K562 (cell line): Measurements from ENCODE around the gene ZMYM2. TPM values are rescaled to one million over a fixed set of nuclear protein-coding genes. Genes with fewer than 3 reads are reported as not detected.

Experiments used
- ATAC-seq: fragments of 200-7000 bp; cut with Tn5 transposase; 3 replicates; pipeline ENCODE4 v1.9.1; 2020; ENCODE audit warnings: moderate library complexity
- BruUV-seq: library from RNA; stranded (reverse); fragments of 400-500 nt; replicated peaks from 2 replicates; lab custom pipeline; 2021; lab: Mats Ljungman, UMichigan
- CTCF ChIA-PET: fragments of 300-600 bp; formaldehyde crosslinking; extraction: SDS; loops from one replicate; lab custom pipeline; 2021; ENCODE audit warnings: low intra/inter-chr PET ratio; lab: Yijun Ruan, JAX
- POLR2A ChIA-PET: fragments of 300-600, 350-650 bp; sonication (Branson Sonifier 250); formaldehyde crosslinking; extraction: SDS; loops from one replicate; lab custom pipeline; 2021; ENCODE audit warnings: antibody characterized with exemption, inconsistent platforms; lab: Yijun Ruan, JAX
- DNase-seq, 4 experiments: peaks; one replicate each; pipeline versions ENCODE4 v3.0.0 to v3.0.0-alpha.2; 2011 to 2018; ENCODE audit warnings: low spot score in 3 of 4, mixed read lengths in 3 of 4; ENCODE audit errors: extremely low read depth in 1 of 4
- FAIRE-seq: peaks from 2 replicates; lab custom pipeline; 2011; peaks lifted over from hg19 to GRCh38; lab: Jason Lieb, UNC
- H2AFZ ChIP-seq: 2 replicates; pipeline ENCODE4 v1.6.0; 2011; ENCODE audit warnings: low read depth, low read length, control low read depth, inconsistent platforms
- H3K27ac ChIP-seq: fragments of 200-600 bp; 3 replicates; pipeline ENCODE4 v1.8.0; 2011; ENCODE audit warnings: low read depth, mild to moderate bottlenecking, control low read depth, inconsistent platforms, low read length, moderate library complexity, mixed read lengths; ENCODE audit errors: extremely low read depth
- H3K27me3 ChIP-seq, 2 experiments: fragments of 300-600 bp in 1 of 2; 2 replicates in 1 of 2; 3 replicates in 1 of 2; pipeline versions ENCODE4 v1.6.0 to v1.8.0; 2011; ENCODE audit warnings: inconsistent platforms in 2 of 2, low read length in 2 of 2, mild to moderate bottlenecking in 1 of 2, mixed read lengths in 1 of 2, moderate library complexity in 1 of 2; ENCODE audit not compliant: control insufficient read depth in 2 of 2, insufficient read depth in 2 of 2
- H3K36me3 ChIP-seq: fragments of 300-600 bp; 3 replicates; pipeline ENCODE4 v1.8.0; 2011; ENCODE audit warnings: mild to moderate bottlenecking, low read length, inconsistent platforms; ENCODE audit not compliant: control insufficient read depth, insufficient read depth
- H3K4me1 ChIP-seq, 2 experiments: fragments of 200-600 bp in 1 of 2; replicated peaks in 1 of 2; 2 replicates in 1 of 2; 3 replicates in 1 of 2; pipeline versions ENCODE4 v1.5.1 to v1.8.0; 2011; ENCODE audit warnings: inconsistent platforms in 2 of 2, low read length in 2 of 2, mild to moderate bottlenecking in 1 of 2, mixed read lengths in 1 of 2, moderate library complexity in 1 of 2; ENCODE audit not compliant: control insufficient read depth in 2 of 2, insufficient read depth in 2 of 2
- H3K4me2 ChIP-seq: 2 replicates; pipeline ENCODE4 v1.6.1; 2011; ENCODE audit warnings: low read length, control low read depth, inconsistent platforms, mixed read lengths; ENCODE audit not compliant: insufficient read depth
- H3K4me3 ChIP-seq: fragments of 200-600 bp; sonication (generic), shearing (Covaris generic); 2 replicates; pipeline ENCODE4 v1.5.1; 2016; ENCODE audit warnings: control low read depth, inconsistent platforms
- H3K79me2 ChIP-seq: fragments of 200-600 bp; 3 replicates; pipeline ENCODE4 v1.8.0; 2011; ENCODE audit warnings: low read length, inconsistent platforms; ENCODE audit not compliant: control insufficient read depth, insufficient read depth
- H3K9ac ChIP-seq, 2 experiments: 2 replicates each; pipeline versions ENCODE4 v1.6.0 to v1.6.1; 2011; ENCODE audit warnings: low read depth in 2 of 2, low read length in 2 of 2, control low read depth in 1 of 2, inconsistent platforms in 1 of 2, mild to moderate bottlenecking in 1 of 2, mixed read lengths in 1 of 2; ENCODE audit not compliant: insufficient read depth in 1 of 2
- H3K9me1 ChIP-seq: one replicate; pipeline ENCODE4 v1.6.0; 2011; ENCODE audit warnings: inconsistent platforms, mild to moderate bottlenecking, low read length, moderate library complexity; ENCODE audit not compliant: control insufficient read depth, insufficient read depth
- H3K9me3 ChIP-seq: replicated peaks from 2 replicates; pipeline ENCODE4 v1.5.1; 2011; ENCODE audit warnings: low read depth, low read length, inconsistent platforms; ENCODE audit not compliant: control insufficient read depth, insufficient read depth
- H4K20me1 ChIP-seq: replicated peaks from 2 replicates; pipeline ENCODE4 v1.6.1; 2011; ENCODE audit warnings: low read length, inconsistent platforms, mixed read lengths; ENCODE audit not compliant: control insufficient read depth, insufficient read depth
- ADNP ChIP-seq: fragments of 200-800 bp; sonication (Bioruptor generic); IDR thresholded peaks from 2 replicates; pipeline ENCODE4 v1.6.1; 2016; ENCODE audit warnings: missing genetic modification characterization, missing compliant biosample characterization
- EP400 ChIP-seq: fragments of 450-650 bp; IDR thresholded peaks from 2 replicates; pipeline ENCODE4 v1.6.1; 2017; ENCODE audit warnings: antibody characterized with exemption, mild to moderate bottlenecking, moderate library complexity
- MEF2D ChIP-seq: conservative IDR thresholded peaks from 2 replicates; pipeline ENCODE4 v1.6.1; 2016; ENCODE audit warnings: low read depth, missing genetic modification characterization, missing compliant biosample characterization
- TCF7 ChIP-seq: sonication (generic); IDR thresholded peaks from 2 replicates; pipeline ENCODE4 v1.6.1; 2016; ENCODE audit warnings: antibody characterized with exemption, borderline replicate concordance
- TOE1 ChIP-seq, 2 experiments: fragments of 450-650 bp in 1 of 2; sonication (generic) in 1 of 2; formaldehyde crosslinking in 1 of 2; IDR thresholded peaks; 2 replicates each; pipeline versions ENCODE4 v1.7.1 to v1.8.0; 2016 to 2022; ENCODE audit warnings: borderline replicate concordance in 2 of 2, mild to moderate bottlenecking in 2 of 2, antibody characterized with exemption in 1 of 2, inconsistent platforms in 1 of 2, low read depth in 1 of 2, missing genetic modification reagents in 1 of 2, moderate library complexity in 1 of 2
- ZNF23 ChIP-seq: fragments of 250-450 bp; sonication (Bioruptor Pico); IDR thresholded peaks from 2 replicates; pipeline ENCODE4 v1.4.0; 2020; ENCODE audit warnings: mild to moderate bottlenecking
- ZNF589 ChIP-seq: fragments of 200-800 bp; sonication (Bioruptor generic); IDR thresholded peaks from 2 replicates; pipeline ENCODE4 v1.6.1; 2016; ENCODE audit warnings: low read depth, missing genetic modification characterization, missing compliant biosample characterization
- WGBS: fragments of 100-300 bp; shearing (Covaris generic); methylation state at CpG from one replicate; pipeline ENCODE4 v1.1.6; 2016; ENCODE audit warnings: low coverage, mixed read lengths; ENCODE audit not compliant: insufficient coverage; ENCODE audit errors: missing lambda C conversion rate; 5-methylcytosine and 5-hydroxymethylcytosine counted together
- in situ Hi-C: fragments of 300-500 bp; cut with MboI; formaldehyde crosslinking; loops from 4 replicates; pipeline ENCODE4 v1.15.0; 2018; ENCODE audit warnings: inconsistent platforms, mixed read lengths
- intact Hi-C: fragments of 100-400 bp; cut with micrococcal nuclease; formaldehyde crosslinking; loops from 2 replicates; pipeline ENCODE4 v1.14.2; 2022
- polyA plus RNA-seq, 8 experiments: library from polyadenylated mRNA; depleted of rRNA in 4 of 8; stranded (reverse) in 5 of 8; unstranded in 3 of 8; fragments of >200 nt; fragmentation: Nextera tagmentation in 2 of 8; fragmentation: Illumina TruSeq in 1 of 8; extraction: Ambion mirVana in 2 of 8; extraction: Trizol in 1 of 8; gene quantifications; 2 replicates each; pipeline versions ENCODE4 v1.2.1 to v1.2.3, GENCODE V29; 2011 to 2014; ENCODE audit warnings: inconsistent platforms in 1 of 8, missing spikeins in 1 of 8
- total RNA-seq, 7 experiments: library from RNA; depleted of rRNA in 6 of 7; stranded (reverse); fragments of >200 nt in 6 of 7; fragmentation: Illumina TruSeq in 2 of 7; extraction: Trizol in 2 of 7; gene quantifications; 2 replicates each; pipeline versions ENCODE4 v1.2.1 to v1.2.3, GENCODE V29; 2011 to 2021; ENCODE audit warnings: low replicate concordance in 1 of 7
- TF ChIP-seq, protein P1 (sequence below): fragments of 450-650 bp; IDR thresholded peaks from 2 replicates; pipeline ENCODE4 v1.6.1; 2017; ENCODE audit warnings: antibody characterized with exemption
- TF ChIP-seq, protein P2 (sequence below): fragments of 450-650 bp; IDR thresholded peaks from 2 replicates; pipeline ENCODE4 v1.6.1; 2017; ENCODE audit warnings: mild to moderate bottlenecking, moderate library complexity
- TF ChIP-seq, protein P3 (sequence below), 3 experiments: fragments of 200-800 bp in 1 of 3; sonication (Bioruptor generic) in 1 of 3; sonication (generic) in 1 of 3; formaldehyde crosslinking in 1 of 3; IDR thresholded peaks; 2 replicates each; pipeline versions ENCODE4 v1.6.1 to v1.8.0; 2016 to 2022; ENCODE audit warnings: mild to moderate bottlenecking in 2 of 3, missing compliant biosample characterization in 2 of 3, missing genetic modification characterization in 2 of 3, missing genetic modification reagents in 1 of 3

ZMYM2 gene
- total and polyA plus RNA-seq, 9 of the 15 experiments (the other 6 are each of a cell fraction or from before 2014, with no cell fraction given), result 5.0 to 48.8 (median 26.8) TPM

DNA sequence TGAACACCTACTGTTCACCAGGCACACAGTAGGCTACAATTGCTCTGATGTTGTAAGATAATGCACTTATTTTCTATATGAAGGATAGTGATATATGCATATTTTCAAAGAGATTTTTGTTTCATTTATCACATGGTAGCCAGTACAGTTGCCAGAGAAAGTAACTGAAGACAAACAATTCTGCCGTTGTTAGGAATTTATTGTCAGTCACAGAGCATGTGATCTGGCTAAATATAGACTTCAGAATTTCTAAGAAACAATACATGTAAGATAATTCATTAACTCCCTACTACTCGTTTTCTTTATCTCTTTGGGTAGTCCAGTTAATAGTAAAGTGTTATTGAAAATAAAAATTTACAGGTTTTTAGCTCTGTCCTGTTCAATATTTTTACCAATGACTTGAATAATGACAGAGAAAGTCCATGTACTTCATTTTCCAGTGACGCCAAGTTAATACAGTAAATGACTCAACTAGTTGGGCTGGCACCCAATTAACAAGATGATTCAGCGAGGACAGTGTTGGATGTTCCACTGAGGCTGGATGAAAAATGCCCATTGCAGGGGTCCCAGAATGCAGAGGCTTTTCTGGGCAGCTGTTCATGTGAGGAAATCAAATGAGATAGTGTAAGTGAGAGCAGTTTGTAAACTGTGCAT is 166.7 kb downstream of the ZMYM2 start:
- H3K27ac ChIP-seq, result no peak overlapping the region
- H3K9me1 ChIP-seq, result no peaks in the 10 kb centered on the region
- H3K9me3 ChIP-seq, result no peaks in the 10 kb centered on the region
- H3K27me3 ChIP-seq, result no peaks in the 10 kb centered on the region
- 0% methylated on average over 4 of the region's 4 CpGs for WGBS
- in situ Hi-C loops, result no loop called here
- no peaks in the 10 kb centered on the region for H3K79me2 ChIP-seq
- no peak overlapping the region for H3K9ac ChIP-seq
- peaks cover 0 to 4% of the 10 kb centered on the region in 2 experiments; a peak in 1 of 5 replicates for H3K4me1 ChIP-seq
- BruUV-seq, result no TSS peak
- no peaks in the 10 kb centered on the region for H4K20me1 ChIP-seq
- ATAC-seq, result no peak
- no peak overlapping the region for H3K4me2 ChIP-seq
- no peaks in the 10 kb centered on the region for H3K36me3 ChIP-seq
- ChIA-PET CTCF (no interaction called here), POLR2A (no interaction called here)
- no peak overlapping the region for H2AFZ ChIP-seq
- H3K4me3 ChIP-seq, result no peak overlapping the region
- no peak for DNase-seq
- no peak for FAIRE-seq
- intact Hi-C loops, result no loop called here
- no peak for TF ChIP-seq ZNF23 (CRISPR knock-in tag)
- 0 out of 2 replicates have a peak, but pooled peaks have one; percentile 27 for TF ChIP-seq MEF2D

DNA sequence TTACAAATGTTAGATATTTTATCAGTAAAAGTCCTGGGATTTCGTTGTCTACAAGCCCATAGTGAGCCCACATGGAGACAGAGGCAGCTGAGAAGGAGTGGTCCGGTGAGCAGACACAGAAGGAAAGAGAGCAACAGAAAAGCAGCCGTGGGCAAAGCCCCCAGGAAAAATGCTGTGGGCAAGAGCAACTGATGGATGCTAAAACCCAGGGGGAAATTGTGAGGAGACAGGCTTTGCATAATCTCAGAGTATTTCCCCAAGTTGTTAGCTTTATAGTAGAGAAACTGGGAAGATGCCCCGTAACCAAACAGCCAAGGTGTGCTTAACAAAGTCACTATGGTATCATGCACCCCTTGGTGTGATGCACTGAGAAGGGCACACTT is 167.2 kb downstream of the ZMYM2 start:
- in situ Hi-C loops, result no loop called here
- POLR2A ChIA-PET, result no interaction called here
- no peak overlapping the region for H3K4me3 ChIP-seq
- 7% methylated on average over 2 of the region's 4 CpGs for WGBS
- H3K4me2 ChIP-seq, result no peak overlapping the region
- no peak for FAIRE-seq
- intact Hi-C loops, result no loop called here
- H3K27ac ChIP-seq, result no peak overlapping the region
- DNase-seq, result no peak
- peaks cover 0 to 4% of the 10 kb centered on the region in 2 experiments; a peak in 1 of 5 replicates for H3K4me1 ChIP-seq
- no peaks in the 10 kb centered on the region for H3K9me3 ChIP-seq
- H3K79me2 ChIP-seq, result no peaks in the 10 kb centered on the region
- BruUV-seq, result no TSS peak
- H3K36me3 ChIP-seq, result no peaks in the 10 kb centered on the region
- no peaks in the 10 kb centered on the region for H4K20me1 ChIP-seq
- CTCF ChIA-PET, result no interaction called here
- no peak overlapping the region for H2AFZ ChIP-seq
- H3K9me1 ChIP-seq, result no peaks in the 10 kb centered on the region
- no peak for ATAC-seq
- H3K27me3 ChIP-seq, result no peaks in the 10 kb centered on the region
- H3K9ac ChIP-seq, result no peak overlapping the region
- no peak for TF ChIP-seq TOE1 (IDR thresholded peaks at IDR 0.05; ENCODE audit: borderline replicate concordance)
- TF ChIP-seq TOE1 (CRISPR knock-in tag; IDR thresholded peaks at IDR 0.05; ENCODE audit: borderline replicate concordance, low read depth), result no peak
- no peak for TF ChIP-seq EP400
- TF ChIP-seq, protein P1, sequence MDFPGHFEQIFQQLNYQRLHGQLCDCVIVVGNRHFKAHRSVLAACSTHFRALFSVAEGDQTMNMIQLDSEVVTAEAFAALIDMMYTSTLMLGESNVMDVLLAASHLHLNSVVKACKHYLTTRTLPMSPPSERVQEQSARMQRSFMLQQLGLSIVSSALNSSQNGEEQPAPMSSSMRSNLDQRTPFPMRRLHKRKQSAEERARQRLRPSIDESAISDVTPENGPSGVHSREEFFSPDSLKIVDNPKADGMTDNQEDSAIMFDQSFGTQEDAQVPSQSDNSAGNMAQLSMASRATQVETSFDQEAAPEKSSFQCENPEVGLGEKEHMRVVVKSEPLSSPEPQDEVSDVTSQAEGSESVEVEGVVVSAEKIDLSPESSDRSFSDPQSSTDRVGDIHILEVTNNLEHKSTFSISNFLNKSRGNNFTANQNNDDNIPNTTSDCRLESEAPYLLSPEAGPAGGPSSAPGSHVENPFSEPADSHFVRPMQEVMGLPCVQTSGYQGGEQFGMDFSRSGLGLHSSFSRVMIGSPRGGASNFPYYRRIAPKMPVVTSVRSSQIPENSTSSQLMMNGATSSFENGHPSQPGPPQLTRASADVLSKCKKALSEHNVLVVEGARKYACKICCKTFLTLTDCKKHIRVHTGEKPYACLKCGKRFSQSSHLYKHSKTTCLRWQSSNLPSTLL, result no peak
- no peak for TF ChIP-seq ZNF589 (CRISPR knock-in tag)
- no peak for TF ChIP-seq TCF7
- TF ChIP-seq ADNP (tag), result no peak
- TF ChIP-seq, protein P2, sequence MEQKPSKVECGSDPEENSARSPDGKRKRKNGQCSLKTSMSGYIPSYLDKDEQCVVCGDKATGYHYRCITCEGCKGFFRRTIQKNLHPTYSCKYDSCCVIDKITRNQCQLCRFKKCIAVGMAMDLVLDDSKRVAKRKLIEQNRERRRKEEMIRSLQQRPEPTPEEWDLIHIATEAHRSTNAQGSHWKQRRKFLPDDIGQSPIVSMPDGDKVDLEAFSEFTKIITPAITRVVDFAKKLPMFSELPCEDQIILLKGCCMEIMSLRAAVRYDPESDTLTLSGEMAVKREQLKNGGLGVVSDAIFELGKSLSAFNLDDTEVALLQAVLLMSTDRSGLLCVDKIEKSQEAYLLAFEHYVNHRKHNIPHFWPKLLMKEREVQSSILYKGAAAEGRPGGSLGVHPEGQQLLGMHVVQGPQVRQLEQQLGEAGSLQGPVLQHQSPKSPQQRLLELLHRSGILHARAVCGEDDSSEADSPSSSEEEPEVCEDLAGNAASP, result no peak
- TF ChIP-seq, protein P3, sequence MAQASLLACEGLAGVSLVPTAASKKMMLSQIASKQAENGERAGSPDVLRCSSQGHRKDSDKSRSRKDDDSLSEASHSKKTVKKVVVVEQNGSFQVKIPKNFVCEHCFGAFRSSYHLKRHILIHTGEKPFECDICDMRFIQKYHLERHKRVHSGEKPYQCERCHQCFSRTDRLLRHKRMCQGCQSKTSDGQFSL (CRISPR knock-in tag; IDR thresholded peaks at IDR 0.05), result no peak
- TF ChIP-seq, protein P3 (tag; IDR thresholded peaks at IDR 0.05), result no peak
